Natural killer cell treated with Interleukin-12 subunit alpha and Interleukin-12 subunit beta and Interleukin-15 and Interleukin-18, amount 100 ng/mL, for 72 hours (primary cell): ENCODE data around the gene ARRB2. TPM values are rescaled to one million over a fixed set of nuclear protein-coding genes. Genes with fewer than 3 reads are reported as not detected.

Experiments
- ATAC-seq, 2 donors: fragments of 150-1000 bp; cut with Tn5 transposase in 1 of 2; sonication (Bioruptor Pico), chemical (Tn5 transposase) in 1 of 2; 2 replicates each; pipeline ENCODE4 v1.10.0; 2021
- DNase-seq: peaks from one replicate; pipeline ENCODE4 v3.0.0; 2022; ENCODE audit warnings: low spot score
- H3K27ac Mint-ChIP-seq, 2 donors: 1 replicate in 1 of 2; 2 replicates in 1 of 2; pipeline ENCODE4 v1.8.0; 2022; ENCODE audit warnings: mixed read lengths in 2 of 2, mild to moderate bottlenecking in 1 of 2, moderate library complexity in 1 of 2
- H3K27me3 Mint-ChIP-seq, 2 donors: 1 replicate in 1 of 2; 2 replicates in 1 of 2; pipeline ENCODE4 v1.8.0; 2022; ENCODE audit warnings: mixed read lengths in 2 of 2
- H3K36me3 Mint-ChIP-seq: one replicate; pipeline ENCODE4 v1.8.0; 2022; ENCODE audit warnings: mixed read lengths
- H3K4me1 Mint-ChIP-seq, 2 donors: 1 replicate in 1 of 2; 2 replicates in 1 of 2; pipeline ENCODE4 v1.8.0; 2022; ENCODE audit warnings: low read depth in 2 of 2, mixed read lengths in 2 of 2, mild to moderate bottlenecking in 1 of 2
- H3K4me3 Mint-ChIP-seq: one replicate; pipeline ENCODE4 v1.8.0; 2022; ENCODE audit warnings: mixed read lengths
- H3K9me3 Mint-ChIP-seq: 2 replicates; pipeline ENCODE4 v1.8.0; 2022; ENCODE audit warnings: mixed read lengths
- total RNA-seq, 2 donors: library from RNA; stranded (reverse); gene quantifications; one replicate each; pipeline ENCODE4 v1.2.3, GENCODE V29; 2022

ARRB2 gene
- total RNA-seq, 2 donors from 2014 or later, result 834 to 935 TPM

GRCh38 chr17:4740584-4740983 is 30.2 kb downstream of the ARRB2 start:
- Mint-ChIP-seq H3K4me3 (peak overlapping the region; percentile 81), H3K9me3 (no peaks in the 10 kb centered on the region), H3K27ac (peak overlapping the region in 1 of 2 donors; percentile 71), H3K27me3 (peaks cover 20 to 25% of the 10 kb centered on the region in 2 donors), H3K36me3 (peaks cover 6% of the 10 kb centered on the region), H3K4me1 (peaks cover 26% of the 10 kb centered on the region in 2 donors)
- DNase-seq (no peak), ATAC-seq (no peak)

- peak overlapping the region in 1 of 2 donors; percentile 60 for H3K27ac Mint-ChIP-seq
Observed at GRCh38 chr17:4741544-4741943, 31.1 kb downstream of the ARRB2 start.

GRCh38 chr17:4742133-4742532 is 31.7 kb downstream of the ARRB2 start:
- DNase-seq (no peak), ATAC-seq (no peak)
- no peaks in the 10 kb centered on the region for H3K36me3 Mint-ChIP-seq
- no peak overlapping the region for H3K27ac Mint-ChIP-seq
- H3K27me3 Mint-ChIP-seq, result peaks cover 16 to 21% of the 10 kb centered on the region in 2 donors
- H3K4me3 Mint-ChIP-seq, result no peak overlapping the region
- no peaks in the 10 kb centered on the region for H3K9me3 Mint-ChIP-seq
- peaks cover 18 to 23% of the 10 kb centered on the region in 2 donors for H3K4me1 Mint-ChIP-seq

More at GRCh38 chr17:4741544-4741943, 31.1 kb downstream of the ARRB2 start:
- no peak for DNase-seq
- H3K9me3 Mint-ChIP-seq, result no peaks in the 10 kb centered on the region
- peak overlapping the region; percentile 38 for H3K4me3 Mint-ChIP-seq
- ATAC-seq, result no peak
- no peaks in the 10 kb centered on the region for H3K36me3 Mint-ChIP-seq
- peaks cover 16 to 18% of the 10 kb centered on the region in 2 donors for H3K27me3 Mint-ChIP-seq
- H3K4me1 Mint-ChIP-seq, result peaks cover 18 to 21% of the 10 kb centered on the region in 2 donors

GRCh38 chr17:4742629-4743028 is 32.2 kb downstream of the ARRB2 start:
- no peak for ATAC-seq

GRCh38 chr17:4743216-4743615 is 32.8 kb downstream of the ARRB2 start:
- Mint-ChIP-seq H3K4me1 (peaks cover 22 to 27% of the 10 kb centered on the region in 2 donors), H3K4me3 (no peak overlapping the region), H3K27me3 (peaks cover 14 to 23% of the 10 kb centered on the region in 2 donors), H3K36me3 (no peaks in the 10 kb centered on the region), H3K9me3 (no peaks in the 10 kb centered on the region), H3K27ac (no peak overlapping the region)
- ATAC-seq, result no peak
- no peak for DNase-seq

More at GRCh38 chr17:4742629-4743028, 32.2 kb downstream of the ARRB2 start:
- Mint-ChIP-seq H3K27me3 (peaks cover 16 to 21% of the 10 kb centered on the region in 2 donors), H3K9me3 (no peaks in the 10 kb centered on the region), H3K4me3 (no peak overlapping the region), H3K36me3 (no peaks in the 10 kb centered on the region), H3K27ac (no peak overlapping the region), H3K4me1 (peaks cover 20 to 24% of the 10 kb centered on the region in 2 donors)
- no peak for DNase-seq

GRCh38 chr17:4743898-4744297 is 33.5 kb downstream of the ARRB2 start:
- Mint-ChIP-seq H3K27me3 (peaks cover 9 to 23% of the 10 kb centered on the region in 2 donors), H3K9me3 (no peaks in the 10 kb centered on the region), H3K4me1 (peaks cover 21 to 28% of the 10 kb centered on the region in 2 donors), H3K27ac (no peak overlapping the region), H3K36me3 (no peaks in the 10 kb centered on the region), H3K4me3 (no peak overlapping the region)
- DNase-seq (no peak), ATAC-seq (no peak)

- Mint-ChIP-seq H3K27me3 (peaks cover 10 to 24% of the 10 kb centered on the region in 2 donors), H3K27ac (peak overlapping the region in 1 of 2 donors; percentile 60), H3K36me3 (no peaks in the 10 kb centered on the region), H3K4me1 (peaks cover 18 to 21% of the 10 kb centered on the region in 2 donors), H3K4me3 (no peak overlapping the region), H3K9me3 (no peaks in the 10 kb centered on the region)
- no peak for ATAC-seq
- DNase-seq, result no peak
Observed at GRCh38 chr17:4744999-4745969, 34.9 kb downstream of the ARRB2 start.

GRCh38 chr17:4747847-4748246 is 37.4 kb downstream of the ARRB2 start:
- peak overlapping the region; percentile 79 for H3K4me3 Mint-ChIP-seq
- no peaks in the 10 kb centered on the region for H3K9me3 Mint-ChIP-seq
- ATAC-seq (peak; percentile 83 to 85), DNase-seq (no peak)
- peak overlapping the region; percentile 49 to 83 for H3K27ac Mint-ChIP-seq
- H3K36me3 Mint-ChIP-seq, result no peaks in the 10 kb centered on the region
- peaks cover 13 to 19% of the 10 kb centered on the region in 2 donors for H3K4me1 Mint-ChIP-seq
- H3K27me3 Mint-ChIP-seq, result peaks cover 6 to 23% of the 10 kb centered on the region in 2 donors

- H3K4me3 Mint-ChIP-seq, result peak overlapping the region; percentile 79
- ATAC-seq, result no peak
- H3K4me1 Mint-ChIP-seq, result peaks cover 13 to 19% of the 10 kb centered on the region in 2 donors
- no peaks in the 10 kb centered on the region for H3K36me3 Mint-ChIP-seq
- H3K9me3 Mint-ChIP-seq, result no peaks in the 10 kb centered on the region
- peaks cover 10 to 25% of the 10 kb centered on the region in 2 donors for H3K27me3 Mint-ChIP-seq
- H3K27ac Mint-ChIP-seq, result peak overlapping the region; percentile 49 to 83
- no peak for DNase-seq
Observed at GRCh38 chr17:4748686-4749085, 38.3 kb downstream of the ARRB2 start.

- Mint-ChIP-seq H3K4me3 (no peak overlapping the region), H3K9me3 (no peaks in the 10 kb centered on the region), H3K27me3 (peaks cover 26 to 27% of the 10 kb centered on the region in 2 donors), H3K4me1 (peaks cover 13 to 16% of the 10 kb centered on the region in 2 donors), H3K36me3 (no peaks in the 10 kb centered on the region), H3K27ac (no peak overlapping the region)
- DNase-seq (no peak), ATAC-seq (no peak)
Observed at GRCh38 chr17:4750606-4751005, 40.2 kb downstream of the ARRB2 start.

GRCh38 chr17:4751932-4752331 is 41.5 kb downstream of the ARRB2 start:
- no peak overlapping the region for H3K4me3 Mint-ChIP-seq
- DNase-seq, result no peak
- no peaks in the 10 kb centered on the region for H3K9me3 Mint-ChIP-seq
- H3K4me1 Mint-ChIP-seq, result peaks cover 13% of the 10 kb centered on the region in 2 donors
- no peaks in the 10 kb centered on the region for H3K36me3 Mint-ChIP-seq
- H3K27me3 Mint-ChIP-seq, result peaks cover 24 to 26% of the 10 kb centered on the region in 2 donors
- ATAC-seq, result no peak
- peak overlapping the region in 1 of 2 donors; percentile 67 for H3K27ac Mint-ChIP-seq

GRCh38 chr17:4753392-4753791 is 43.0 kb downstream of the ARRB2 start:
- ATAC-seq, result no peak
- Mint-ChIP-seq H3K27ac (no peak overlapping the region), H3K27me3 (peaks cover 22 to 26% of the 10 kb centered on the region in 2 donors), H3K9me3 (no peaks in the 10 kb centered on the region), H3K4me1 (peaks cover 4 to 5% of the 10 kb centered on the region in 2 donors), H3K36me3 (no peaks in the 10 kb centered on the region), H3K4me3 (no peak overlapping the region)
- DNase-seq, result no peak

- no peak for DNase-seq
- Mint-ChIP-seq H3K36me3 (no peaks in the 10 kb centered on the region), H3K9me3 (no peaks in the 10 kb centered on the region), H3K4me3 (no peak overlapping the region), H3K27ac (no peak overlapping the region), H3K4me1 (peaks cover 3 to 4% of the 10 kb centered on the region in 2 donors), H3K27me3 (peaks cover 13 to 15% of the 10 kb centered on the region in 2 donors)
- no peak for ATAC-seq
Observed at GRCh38 chr17:4759776-4760236, 49.4 kb downstream of the ARRB2 start.

- no peaks in the 10 kb centered on the region for H3K9me3 Mint-ChIP-seq
- peaks cover 3 to 4% of the 10 kb centered on the region in 2 donors for H3K4me1 Mint-ChIP-seq
- no peak overlapping the region for H3K4me3 Mint-ChIP-seq
- H3K27ac Mint-ChIP-seq, result no peak overlapping the region
- DNase-seq (no peak), ATAC-seq (no peak)
- H3K36me3 Mint-ChIP-seq, result no peaks in the 10 kb centered on the region
- peaks cover 7 to 8% of the 10 kb centered on the region in 2 donors for H3K27me3 Mint-ChIP-seq
Observed at GRCh38 chr17:4764595-4764994, 54.2 kb downstream of the ARRB2 start.
